Esophagus muscularis mucosa (tissue), 4 donors: ENCODE results near the gene TMEM53. TPM values are rescaled to one million over a fixed set of nuclear protein-coding genes. Genes with fewer than 3 reads are reported as not detected.

ENCODE experiments used
- DNase-seq: peaks from one replicate; pipeline ENCODE4 v3.0.0-alpha.2; 2017; ENCODE audit errors: extremely low spot score
- H3K27ac ChIP-seq, 4 donors: fragments of 200-600 bp; sonication (generic); replicated peaks in 1 of 4; 1 replicate in 3 of 4; 2 replicates in 1 of 4; pipeline ENCODE4 v1.5.1; 2016 to 2019; ENCODE audit warnings: mild to moderate bottlenecking in 1 of 4
- H3K27me3 ChIP-seq, 4 donors: fragments of 200-600 bp; sonication (generic); one replicate each; pipeline versions ENCODE4 v1.5.1 to v1.6.0; 2016 to 2019
- H3K36me3 ChIP-seq, 4 donors: fragments of 200-600 bp; sonication (generic); one replicate each; pipeline ENCODE4 v1.5.1; 2016 to 2019
- H3K4me1 ChIP-seq, 4 donors: fragments of 200-600 bp; sonication (generic); one replicate each; pipeline ENCODE4 v1.5.1; 2016 to 2019
- H3K4me3 ChIP-seq, 4 donors: fragments of 200-600 bp; sonication (generic); 1 replicate in 2 of 4; 2 replicates in 2 of 4; pipeline ENCODE4 v1.5.1; 2016 to 2019; ENCODE audit warnings: mild to moderate bottlenecking in 4 of 4, moderate library complexity in 1 of 4
- H3K9me3 ChIP-seq, 4 donors: fragments of 200-600 bp; sonication (generic); 1 replicate in 3 of 4; 2 replicates in 1 of 4; pipeline ENCODE4 v1.5.1; 2016 to 2019
- CTCF ChIP-seq, 3 experiments: fragments of 200-600 bp in 2 of 3; fragments of 450-650 bp in 1 of 3; sonication (generic) in 2 of 3; IDR thresholded peaks; one replicate each; pipeline ENCODE4 v1.5.1; 2017 to 2019; ENCODE audit warnings: antibody characterized with exemption in 3 of 3, mild to moderate bottlenecking in 2 of 3, moderate library complexity in 1 of 3
- EP300 ChIP-seq: sonication (generic); formaldehyde crosslinking; IDR thresholded peaks from one replicate; pipeline ENCODE4 v1.6.1; 2017; ENCODE audit warnings: antibody characterized with exemption
- POLR2A ChIP-seq: fragments of 450-650 bp; IDR thresholded peaks from one replicate; pipeline ENCODE4 v1.6.1; 2017; ENCODE audit warnings: antibody characterized with exemption, moderate library complexity, mild to moderate bottlenecking, low read depth
- POLR2AphosphoS5 ChIP-seq, 2 donors: sonication (generic); formaldehyde crosslinking; IDR thresholded peaks; one replicate each; pipeline ENCODE4 v1.6.1; 2017; ENCODE audit warnings: antibody characterized with exemption in 2 of 2
- WGBS: methylation state at CpG from one replicate; pipeline ENCODE4 v1.1.5; 2018; 5-methylcytosine and 5-hydroxymethylcytosine counted together
- intact Hi-C: fragments of 100-400 bp; cut with DNase I; formaldehyde crosslinking; loops from one replicate; pipeline ENCODE4 v1.15.1; 2023
- total RNA-seq, 4 donors: library from RNA; depleted of rRNA; stranded (reverse); fragments of >200 nt; gene quantifications; one replicate each; pipeline versions ENCODE4 v1.1.0 to v1.2.1, GENCODE V29; 2016

Gene TMEM53
- total RNA-seq, 4 donors from 2014 or later: 4.5 to 7.0 (median 5.7) TPM

- no peak for DNase-seq
- no peak overlapping the region for H3K4me3 ChIP-seq
- H3K36me3 ChIP-seq: peaks cover 33 to 98% (median 86%) of the 10 kb centered on the region in 4 donors
- no peaks in the 10 kb centered on the region for H3K9me3 ChIP-seq
- H3K27me3 ChIP-seq: no peaks in the 10 kb centered on the region
- intact Hi-C loops: no loop called here
- 75% methylated on average over 12 of the region's 12 CpGs for WGBS
- peaks cover 52 to 79% (median 68%) of the 10 kb centered on the region in 4 donors for H3K4me1 ChIP-seq
- TF ChIP-seq EP300: no peak
- no peak for TF ChIP-seq POLR2AphosphoS5 (IDR thresholded peaks at IDR 0.05)
- TF ChIP-seq POLR2A: no peak
- no peak for TF ChIP-seq CTCF (IDR thresholded peaks at IDR 0.05)
- peak overlapping the region; percentile 87 to 92 (median 90) for H3K27ac ChIP-seq
Measured at GRCh38 chr1:44641126-44642102, 32.9 kb downstream of the TMEM53 start.

GRCh38 chr1:44640200-44640853 is 34.0 kb downstream of the TMEM53 start:
- intact Hi-C loops: no loop called here
- Histone ChIP-seq H3K4me1 (peaks cover 59 to 79% (median 63%) of the 10 kb centered on the region in 4 donors), H3K36me3 (peaks cover 41 to 98% (median 87%) of the 10 kb centered on the region in 4 donors), H3K4me3 (no peak overlapping the region), H3K27me3 (no peaks in the 10 kb centered on the region), H3K27ac (no peak overlapping the region), H3K9me3 (no peaks in the 10 kb centered on the region)
- TF ChIP-seq POLR2AphosphoS5 (IDR thresholded peaks at IDR 0.05): no peak
- TF ChIP-seq CTCF (IDR thresholded peaks at IDR 0.05): no peak
- TF ChIP-seq POLR2A: no peak
- no peak for TF ChIP-seq EP300
- no peak for DNase-seq
- 82% methylated on average over 24 of the region's 24 CpGs for WGBS

- intact Hi-C loops: no loop called here
- DNase-seq: no peak
- no peak for TF ChIP-seq POLR2AphosphoS5 (IDR thresholded peaks at IDR 0.05)
- no peak for TF ChIP-seq POLR2A
- no peak for TF ChIP-seq CTCF (IDR thresholded peaks at IDR 0.05)
- no peak for TF ChIP-seq EP300
- Histone ChIP-seq H3K4me3 (no peak overlapping the region), H3K4me1 (peaks cover 48 to 79% (median 61%) of the 10 kb centered on the region in 4 donors), H3K9me3 (no peaks in the 10 kb centered on the region), H3K36me3 (peaks cover 36 to 97% (median 87%) of the 10 kb centered on the region in 4 donors), H3K27me3 (no peaks in the 10 kb centered on the region), H3K27ac (no peak overlapping the region)
- WGBS: 79% methylated on average over 21 of the region's 27 CpGs
Measured at GRCh38 chr1:44637702-44638411, 36.4 kb downstream of the TMEM53 start.

- intact Hi-C loops: no loop called here
- Histone ChIP-seq H3K27me3 (no peaks in the 10 kb centered on the region), H3K4me3 (no peak overlapping the region), H3K36me3 (peaks cover 36 to 88% (median 81%) of the 10 kb centered on the region in 4 donors), H3K27ac (no peak overlapping the region), H3K9me3 (no peaks in the 10 kb centered on the region), H3K4me1 (peaks cover 44 to 75% (median 57%) of the 10 kb centered on the region in 4 donors)
- no peak for DNase-seq
- TF ChIP-seq EP300: no peak
- TF ChIP-seq POLR2AphosphoS5 (IDR thresholded peaks at IDR 0.05): no peak
- TF ChIP-seq POLR2A: no peak
- no peak for TF ChIP-seq CTCF (IDR thresholded peaks at IDR 0.05)
- 60% methylated on average over 11 of the region's 13 CpGs for WGBS
Measured at GRCh38 chr1:44636688-44637598, 37.3 kb downstream of the TMEM53 start.
